Measurements from ENCODE around the gene RSBN1L. TPM values are rescaled to one million over a fixed set of nuclear protein-coding genes. Genes with fewer than 3 reads are reported as not detected.

The RSBN1L gene
- total and polyA plus RNA-seq, 2 of the 8 experiments (the other 6 are each of a cell fraction or from before 2014, with no cell fraction given): 4.1 to 22.1 TPM

- WGBS, 2 experiments (ENCODE audit: extremely low coverage in 1 of 2, insufficient coverage in 1 of 2, insufficient read length in 1 of 2, insufficient replicate concordance in 2 of 2, low coverage in 1 of 2, low lambda C conversion rate in 2 of 2, missing lambda C conversion rate in 1 of 2): 90% methylated on average over 2 of the region's 2 CpGs; no CpG with 5 or more reads in 1 of the 2 experiments
- Histone ChIP-seq H3K14ac (ENCODE audit: insufficient read length) (no peak overlapping the region), H2BK20ac (ENCODE audit: low read length) (no peak overlapping the region), H3K4me2 (ENCODE audit: insufficient read depth in 1 of 2, low read depth in 2 of 2, low read length in 2 of 2) (no peak overlapping the region), H3K23me2 (ENCODE audit: low read depth, low read length) (no peaks in the 10 kb centered on the region), H4K5ac (ENCODE audit: insufficient read length, low read depth, low read length) (no peak overlapping the region), H3K27me3 (replicated peaks in 1 of 4; ENCODE audit: control insufficient read depth in 3 of 4, extremely low read depth in 1 of 4, insufficient read depth in 3 of 4, low read length in 3 of 4) (no peaks in the 10 kb centered on the region), H3K18ac (ENCODE audit: extremely low read depth, low read length) (no peak overlapping the region), H3K4me3 (ENCODE audit: extremely low read depth in 1 of 4, insufficient read depth in 2 of 4, low read depth in 3 of 4, low read length in 4 of 4) (no peak overlapping the region), H2AK5ac (ENCODE audit: low read depth, low read length) (no peak overlapping the region), H3K23ac (ENCODE audit: insufficient read length) (no peak overlapping the region), H4K8ac (ENCODE audit: extremely low read depth, insufficient read depth, low read length) (no peak overlapping the region), H3K9ac (replicated peaks in 1 of 4; ENCODE audit: extremely low read depth in 1 of 4, low read depth in 3 of 4, low read length in 3 of 4) (no peak overlapping the region), H2BK12ac (ENCODE audit: low read depth, low read length) (no peak overlapping the region), H3K4ac (replicated peaks; ENCODE audit: insufficient read length, low read depth, low read length) (no peak overlapping the region), H3K36me3 (ENCODE audit: control insufficient read depth in 2 of 4, insufficient read depth in 4 of 4, low read length in 3 of 4) (no peaks in the 10 kb centered on the region), H3K27ac (ENCODE audit: low read depth, low read length) (no peak overlapping the region), H2BK5ac (ENCODE audit: low read depth, low read length) (no peak overlapping the region), H4K91ac (replicated peaks; ENCODE audit: insufficient read length, low read length) (no peak overlapping the region), H4K20me1 (replicated peaks in 1 of 2; ENCODE audit: control insufficient read depth in 1 of 2, insufficient read depth in 2 of 2, low read length in 2 of 2) (no peaks in the 10 kb centered on the region), H3K4me1 (replicated peaks in 1 of 4; ENCODE audit: control insufficient read depth in 3 of 4, insufficient read depth in 4 of 4, low read length in 3 of 4) (no peaks in the 10 kb centered on the region), H3K56ac (replicated peaks; ENCODE audit: insufficient read length, low read depth, low read length) (no peak overlapping the region), H3K79me1 (ENCODE audit: low read depth, low read length) (no peaks in the 10 kb centered on the region; the same call in 1 of the 2 replicates), H2BK15ac (ENCODE audit: low read length) (no peak overlapping the region), H3K79me2 (ENCODE audit: control insufficient read depth in 1 of 2, insufficient read depth in 2 of 2, low read length in 2 of 2) (peaks cover 0 to 22% of the 10 kb centered on the region in 2 experiments; a peak in 2 of 4 replicates), H2BK120ac (replicated peaks; ENCODE audit: low read depth, low read length) (no peak overlapping the region), H3K9me3 (ENCODE audit: insufficient read depth in 2 of 2, low read depth in 1 of 2, low read length in 1 of 2) (0 out of 4 replicates have a peak, but pooled peaks cover 0 to 3% of the 10 kb centered on the region in 2 experiments), H2AFZ (ENCODE audit: low read length) (no peak overlapping the region)
- FAIRE-seq (no peak), DNase-seq (ENCODE audit: low read depth in 1 of 2, low spot score in 2 of 2) (no peak)
- ChIA-PET CTCF (ENCODE audit: partially characterized antibody) (no interaction called here), POLR2A (ENCODE audit: partially characterized antibody) (interaction anchor here (0.6 to 1.4 kb wide), 4 partner anchors 13 to 255 kb away, joined by 3 to 5 read pairs (median 3); partner anchors contain the start of genes PHTF2 and TMEM60)
- TF ChIP-seq TBP (IDR thresholded peaks at IDR 0.05; ENCODE audit: low read depth, low read length): no peak
- no peak for TF ChIP-seq GABPA (IDR thresholded peaks at IDR 0.05; ENCODE audit: borderline replicate concordance, insufficient read depth, low read length)
- TF ChIP-seq EGR1 (IDR thresholded peaks at IDR 0.05; ENCODE audit: borderline replicate concordance, low read depth, low read length): no peak
- TF ChIP-seq CEBPB (IDR thresholded peaks at IDR 0.05; ENCODE audit: low read depth, low read length): no peak
- TF ChIP-seq SAP30 (IDR thresholded peaks at IDR 0.05; ENCODE audit: insufficient read depth, insufficient replicate concordance, low read length): no peak
- TF ChIP-seq RFX5 (IDR thresholded peaks at IDR 0.05; ENCODE audit: borderline replicate concordance, low read depth, low read length): no peak
- no peak for TF ChIP-seq FOSL1 (IDR thresholded peaks at IDR 0.05; ENCODE audit: insufficient read depth, low read depth, low read length)
- no peak for TF ChIP-seq SIRT6 (IDR thresholded peaks at IDR 0.05; ENCODE audit: low read length)
- no peak for TF ChIP-seq JUN (IDR thresholded peaks at IDR 0.05; ENCODE audit: low read depth, low read length)
- no peak for TF ChIP-seq POU5F1 (IDR thresholded peaks at IDR 0.05; ENCODE audit: low read depth, low read length)
- TF ChIP-seq ASH2L (IDR thresholded peaks at IDR 0.05; ENCODE audit: low read length): no peak
- TF ChIP-seq POLR2A (IDR thresholded peaks at IDR 0.05; ENCODE audit: control extremely low read depth in 1 of 2, low read depth in 2 of 2, low read length in 2 of 2): no peak
- TF ChIP-seq SP1 (IDR thresholded peaks at IDR 0.05; ENCODE audit: low read depth, low read length): no peak
- TF ChIP-seq CREB1 (IDR thresholded peaks at IDR 0.05): no peak
- no peak for TF ChIP-seq TAF1 (IDR thresholded peaks at IDR 0.05; ENCODE audit: low read depth, low read length)
Measured at GRCh38 chr7:77811516-77812289, 115.4 kb downstream of the RSBN1L start.

Measured in H1 (cell line).